Right lobe of liver (tissue), 4 donors: ENCODE data around the gene UGP2.

Experiments used
- CTCF ChIP-seq, 4 donors: fragments of 200-600 bp in 3 of 4; fragments of 450-650 bp in 1 of 4; IDR thresholded peaks; one replicate each; pipeline versions ENCODE4 v1.5.1 to v1.8.0; 2016 to 2022; ENCODE audit warnings: antibody characterized with exemption in 4 of 4, mild to moderate bottlenecking in 2 of 4
- POLR2A ChIP-seq: fragments of 450-650 bp; IDR thresholded peaks from one replicate; pipeline ENCODE4 v1.6.1; 2017; ENCODE audit warnings: antibody characterized with exemption, mild to moderate bottlenecking
- donor health status: DM: no; HTN: no; CAD: no.
- donor health status: DM: no; HTN: no; CAD: no.
- donor health status: DM: no; HTN: yes; CAD: no.

GRCh38 chr2:63856303-63856603 lies 14.6 kb downstream of the UGP2 start:
- TF ChIP-seq CTCF (IDR thresholded peaks at IDR 0.05) (no peak), POLR2A (no peak)
